Measurements from ENCODE around the gene BAG1.

Gene BAG1

DNA sequence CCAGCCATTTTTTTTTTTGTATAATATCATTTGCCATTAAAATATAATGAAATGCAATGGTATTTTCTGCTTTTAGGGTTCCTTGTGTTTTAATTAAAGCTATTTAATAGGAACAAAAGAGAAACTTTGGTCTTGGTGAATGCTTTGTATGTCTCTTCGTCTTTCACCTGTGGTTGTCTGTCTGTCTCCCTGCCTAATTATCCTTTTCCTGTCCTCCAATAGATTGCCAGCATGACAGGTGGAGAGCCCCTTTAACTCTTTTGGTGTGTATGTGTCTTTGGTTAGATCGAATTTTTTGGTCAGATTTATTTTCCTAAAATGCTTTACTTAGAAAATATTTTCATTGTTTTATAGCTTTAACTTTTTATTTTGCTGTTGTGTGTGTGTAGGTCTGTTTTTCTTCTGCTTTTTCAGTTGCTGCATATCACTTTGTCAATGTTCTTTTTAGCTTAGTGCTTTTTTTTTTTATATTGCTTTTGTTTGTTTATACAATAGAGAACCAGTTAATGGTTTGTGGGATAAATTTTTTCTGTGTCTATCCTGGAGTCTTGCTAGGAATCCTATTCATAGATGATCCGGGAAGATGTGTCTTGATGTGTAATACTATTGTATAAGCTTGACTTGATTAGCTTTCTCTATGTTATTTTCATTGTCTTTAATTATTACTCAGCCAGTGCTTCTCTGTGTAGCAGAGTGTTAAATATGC, 8.9 kb upstream of the BAG1 start:
- H3K27ac ChIP-seq (ENCODE audit: low read depth, low read length) = no peak overlapping the region
- no peaks in the 10 kb centered on the region for H3K9me2 ChIP-seq (replicated peaks; ENCODE audit: control insufficient read depth, low read length)
- no peaks in the 10 kb centered on the region for H4K20me1 ChIP-seq (ENCODE audit: control insufficient read depth, insufficient read depth, low read depth, low read length)
- no peaks in the 10 kb centered on the region for H3F3A ChIP-seq (ENCODE audit: control insufficient read depth, insufficient read depth)
- no peak overlapping the region for H3K4me3 ChIP-seq (ENCODE audit: low read length)
- H3K4me2 ChIP-seq (ENCODE audit: low read length) = no peak overlapping the region
- H3K4me1 ChIP-seq (ENCODE audit: control insufficient read depth, low read length) = no peaks in the 10 kb centered on the region
- H3K79me2 ChIP-seq (ENCODE audit: control insufficient read depth, low read length) = no peaks in the 10 kb centered on the region
- H3K9me3 ChIP-seq (ENCODE audit: control insufficient read depth, insufficient read depth, low read length) = no peaks in the 10 kb centered on the region
- TF ChIP-seq, protein P1, sequence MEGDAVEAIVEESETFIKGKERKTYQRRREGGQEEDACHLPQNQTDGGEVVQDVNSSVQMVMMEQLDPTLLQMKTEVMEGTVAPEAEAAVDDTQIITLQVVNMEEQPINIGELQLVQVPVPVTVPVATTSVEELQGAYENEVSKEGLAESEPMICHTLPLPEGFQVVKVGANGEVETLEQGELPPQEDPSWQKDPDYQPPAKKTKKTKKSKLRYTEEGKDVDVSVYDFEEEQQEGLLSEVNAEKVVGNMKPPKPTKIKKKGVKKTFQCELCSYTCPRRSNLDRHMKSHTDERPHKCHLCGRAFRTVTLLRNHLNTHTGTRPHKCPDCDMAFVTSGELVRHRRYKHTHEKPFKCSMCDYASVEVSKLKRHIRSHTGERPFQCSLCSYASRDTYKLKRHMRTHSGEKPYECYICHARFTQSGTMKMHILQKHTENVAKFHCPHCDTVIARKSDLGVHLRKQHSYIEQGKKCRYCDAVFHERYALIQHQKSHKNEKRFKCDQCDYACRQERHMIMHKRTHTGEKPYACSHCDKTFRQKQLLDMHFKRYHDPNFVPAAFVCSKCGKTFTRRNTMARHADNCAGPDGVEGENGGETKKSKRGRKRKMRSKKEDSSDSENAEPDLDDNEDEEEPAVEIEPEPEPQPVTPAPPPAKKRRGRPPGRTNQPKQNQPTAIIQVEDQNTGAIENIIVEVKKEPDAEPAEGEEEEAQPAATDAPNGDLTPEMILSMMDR (IDR thresholded peaks at IDR 0.05; ENCODE audit: low read depth, low read length, poor library complexity, severe bottlenecking) = no peak
- H3K27me3 ChIP-seq (ENCODE audit: control insufficient read depth, low read length) = no peaks in the 10 kb centered on the region
- peaks cover 77% of the 10 kb centered on the region for H3K36me3 ChIP-seq (ENCODE audit: control insufficient read depth, low read length)

DNA sequence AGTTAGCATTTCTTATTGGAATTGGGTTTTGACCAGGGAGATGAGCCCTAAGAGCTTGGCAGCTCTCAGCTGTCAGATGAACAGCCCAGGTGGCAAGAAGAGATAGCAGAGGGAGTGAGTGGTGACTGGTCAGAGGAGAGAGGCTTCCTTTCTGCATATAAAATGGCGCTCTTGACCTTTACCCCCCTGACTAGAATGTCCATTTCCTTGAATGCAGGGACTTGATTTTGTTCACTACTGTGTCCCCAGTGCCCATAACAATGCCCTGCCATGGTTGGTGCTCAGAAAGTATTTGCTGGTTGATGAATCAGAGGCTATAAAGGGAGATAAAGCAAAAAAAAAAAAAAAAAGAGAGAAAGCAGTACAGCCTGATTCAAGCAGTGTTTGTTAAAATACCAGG, 7.6 kb upstream of the BAG1 start:
- H4K20me1 ChIP-seq (ENCODE audit: control insufficient read depth, insufficient read depth, low read depth, low read length) = no peaks in the 10 kb centered on the region
- no peaks in the 10 kb centered on the region for H3F3A ChIP-seq (ENCODE audit: control insufficient read depth, insufficient read depth)
- no peaks in the 10 kb centered on the region for H3K27me3 ChIP-seq (ENCODE audit: control insufficient read depth, low read length)
- H3K9me3 ChIP-seq (ENCODE audit: control insufficient read depth, insufficient read depth, low read length) = no peaks in the 10 kb centered on the region
- H3K4me2 ChIP-seq (ENCODE audit: low read length) = no peak overlapping the region
- no peak for TF ChIP-seq EZH2phosphoT487 (IDR thresholded peaks at IDR 0.05; ENCODE audit: borderline replicate concordance, low read length)
- TF ChIP-seq, protein P1 (IDR thresholded peaks at IDR 0.05; ENCODE audit: low read depth, low read length, poor library complexity, severe bottlenecking) = no peak
- no peaks in the 10 kb centered on the region for H3K79me2 ChIP-seq (ENCODE audit: control insufficient read depth, low read length)
- H3K4me1 ChIP-seq (ENCODE audit: control insufficient read depth, low read length) = no peaks in the 10 kb centered on the region
- no peaks in the 10 kb centered on the region for H3K9me2 ChIP-seq (replicated peaks; ENCODE audit: control insufficient read depth, low read length)
- H3K4me3 ChIP-seq (ENCODE audit: low read length) = no peak overlapping the region
- no peak overlapping the region for H3K27ac ChIP-seq (ENCODE audit: low read depth, low read length)
- H3K36me3 ChIP-seq (ENCODE audit: control insufficient read depth, low read length) = peaks cover 76% of the 10 kb centered on the region

DNA sequence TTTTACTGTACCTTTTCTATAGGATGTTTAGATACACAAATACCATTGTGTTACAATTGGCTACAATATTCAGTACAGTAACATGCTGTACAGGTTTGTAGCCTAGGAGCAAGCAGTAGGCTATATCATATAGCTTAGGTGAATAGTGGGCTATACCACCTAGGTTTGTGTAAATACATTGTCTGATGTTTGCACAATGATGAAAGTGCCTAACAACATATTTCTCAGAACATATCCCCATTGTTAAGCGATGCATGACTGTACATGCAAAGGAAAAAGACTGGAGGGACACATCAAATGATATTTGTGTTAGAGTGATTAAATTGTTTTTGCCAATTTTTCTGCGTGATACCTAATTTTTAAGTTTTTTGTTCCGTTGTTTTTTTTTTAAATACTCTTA, 5.6 kb upstream of the BAG1 start:
- no peaks in the 10 kb centered on the region for H4K20me1 ChIP-seq (ENCODE audit: control insufficient read depth, insufficient read depth, low read depth, low read length)
- H3K27me3 ChIP-seq (ENCODE audit: control insufficient read depth, low read length) = no peaks in the 10 kb centered on the region
- peaks cover 8% of the 10 kb centered on the region for H3K4me1 ChIP-seq (ENCODE audit: control insufficient read depth, low read length)
- TF ChIP-seq, protein P1 (IDR thresholded peaks at IDR 0.05; ENCODE audit: low read depth, low read length, poor library complexity, severe bottlenecking) = no peak
- no peak for TF ChIP-seq EZH2phosphoT487 (IDR thresholded peaks at IDR 0.05; ENCODE audit: borderline replicate concordance, low read length)
- no peaks in the 10 kb centered on the region for H3F3A ChIP-seq (ENCODE audit: control insufficient read depth, insufficient read depth)
- H3K27ac ChIP-seq (ENCODE audit: low read depth, low read length) = no peak overlapping the region
- no peaks in the 10 kb centered on the region for H3K9me3 ChIP-seq (ENCODE audit: control insufficient read depth, insufficient read depth, low read length)
- peaks cover 15% of the 10 kb centered on the region for H3K79me2 ChIP-seq (ENCODE audit: control insufficient read depth, low read length)
- H3K4me3 ChIP-seq (ENCODE audit: low read length) = no peak overlapping the region
- no peaks in the 10 kb centered on the region for H3K9me2 ChIP-seq (replicated peaks; ENCODE audit: control insufficient read depth, low read length)
- H3K36me3 ChIP-seq (ENCODE audit: control insufficient read depth, low read length) = peaks cover 70% of the 10 kb centered on the region
- no peak overlapping the region for H3K4me2 ChIP-seq (ENCODE audit: low read length)
